Upper lobe of left lung (tissue), 4 donors: ENCODE measurements around the gene SH3BP4.

Experiments used
- POLR2A ChIP-seq, 4 donors: fragments of 450-650 bp; IDR thresholded peaks; one replicate each; pipeline ENCODE4 v1.5.1; 2016 to 2017; ENCODE audit warnings: antibody characterized with exemption in 4 of 4, mild to moderate bottlenecking in 2 of 4
- POLR2AphosphoS5 ChIP-seq, 2 donors: sonication (generic); formaldehyde crosslinking; IDR thresholded peaks; one replicate each; pipeline ENCODE4 v1.5.1; 2017; ENCODE audit warnings: antibody characterized with exemption in 2 of 2
- TF ChIP-seq, protein P1 (sequence below), 6 experiments: fragments of 450-650 bp in 4 of 6; fragments of 200-600 bp in 2 of 6; sonication (generic) in 2 of 6; IDR thresholded peaks; one replicate each; pipeline ENCODE4 v1.5.1; 2016 to 2019; ENCODE audit warnings: antibody characterized with exemption in 6 of 6

DNA sequence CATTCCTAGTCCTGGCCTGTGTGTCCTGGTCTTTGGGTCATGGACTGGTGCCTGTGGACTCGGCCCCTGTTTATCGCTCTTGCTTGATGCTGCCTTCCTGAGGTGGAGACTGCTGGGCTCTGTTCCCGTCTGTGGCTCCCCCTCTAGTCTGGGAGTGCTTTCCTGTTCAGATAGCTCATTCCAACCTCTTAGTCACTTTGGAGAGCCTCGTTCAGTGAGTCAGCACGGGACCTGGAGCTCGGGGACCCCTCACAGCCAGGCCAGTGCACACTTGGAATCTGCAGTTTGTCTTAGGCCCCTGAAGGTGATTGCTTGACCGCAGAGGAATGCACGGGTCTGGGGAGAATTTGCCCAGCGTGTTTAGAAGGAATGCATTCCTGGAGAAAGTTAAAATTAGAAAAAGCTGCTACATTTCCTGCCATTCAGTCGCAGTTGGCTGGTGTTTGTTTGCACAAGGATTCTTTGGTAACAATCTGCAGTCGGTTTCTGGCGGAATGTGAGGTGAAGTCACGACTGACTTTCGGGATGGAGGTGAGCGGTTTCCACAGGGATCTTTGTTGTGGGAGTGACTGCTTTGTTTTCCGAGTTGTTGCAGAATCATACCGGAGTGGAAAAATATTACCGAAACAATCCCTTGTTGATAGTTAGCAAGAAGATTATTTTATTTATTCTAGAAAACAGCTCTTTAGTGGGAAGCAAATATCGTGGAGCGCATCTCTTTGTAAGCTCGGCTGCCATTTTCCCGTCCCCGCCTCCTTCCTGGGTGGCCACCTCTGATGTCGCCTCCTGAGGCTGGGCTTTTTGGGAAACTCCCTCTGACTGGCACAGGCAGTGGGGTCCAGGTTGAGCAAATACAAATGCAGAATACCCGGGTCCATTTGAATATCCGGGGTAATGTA lies 29.6 kb downstream of the SH3BP4 start:
- TF ChIP-seq, protein P1, sequence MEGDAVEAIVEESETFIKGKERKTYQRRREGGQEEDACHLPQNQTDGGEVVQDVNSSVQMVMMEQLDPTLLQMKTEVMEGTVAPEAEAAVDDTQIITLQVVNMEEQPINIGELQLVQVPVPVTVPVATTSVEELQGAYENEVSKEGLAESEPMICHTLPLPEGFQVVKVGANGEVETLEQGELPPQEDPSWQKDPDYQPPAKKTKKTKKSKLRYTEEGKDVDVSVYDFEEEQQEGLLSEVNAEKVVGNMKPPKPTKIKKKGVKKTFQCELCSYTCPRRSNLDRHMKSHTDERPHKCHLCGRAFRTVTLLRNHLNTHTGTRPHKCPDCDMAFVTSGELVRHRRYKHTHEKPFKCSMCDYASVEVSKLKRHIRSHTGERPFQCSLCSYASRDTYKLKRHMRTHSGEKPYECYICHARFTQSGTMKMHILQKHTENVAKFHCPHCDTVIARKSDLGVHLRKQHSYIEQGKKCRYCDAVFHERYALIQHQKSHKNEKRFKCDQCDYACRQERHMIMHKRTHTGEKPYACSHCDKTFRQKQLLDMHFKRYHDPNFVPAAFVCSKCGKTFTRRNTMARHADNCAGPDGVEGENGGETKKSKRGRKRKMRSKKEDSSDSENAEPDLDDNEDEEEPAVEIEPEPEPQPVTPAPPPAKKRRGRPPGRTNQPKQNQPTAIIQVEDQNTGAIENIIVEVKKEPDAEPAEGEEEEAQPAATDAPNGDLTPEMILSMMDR (IDR thresholded peaks at IDR 0.05) = no peak
- TF ChIP-seq POLR2AphosphoS5 (IDR thresholded peaks at IDR 0.05) (peak; percentile 59 to 64), POLR2A (IDR thresholded peaks at IDR 0.05) (peak in 1 of 4 donors; percentile 26)
